ENCODE results near the gene MYMX. TPM values are rescaled to one million over a fixed set of nuclear protein-coding genes. Genes with fewer than 3 reads are reported as not detected.

MYMX gene
- polyA plus RNA-seq, 5 donors, result 0.37 to 1.8 (median 0.70) TPM

GRCh38 chr6:44262467-44263353 lies 46.0 kb downstream of the MYMX start:
- DNase-seq, result no peak

GRCh38 chr6:44263354-44264100 lies 46.8 kb downstream of the MYMX start:
- no peak for DNase-seq

GRCh38 chr6:44264154-44265006 lies 47.7 kb downstream of the MYMX start:
- no peak for DNase-seq

- peak; percentile 92 to 93 for DNase-seq
Measured at GRCh38 chr6:44265007-44265721, 48.4 kb downstream of the MYMX start, which contains the start of gene NFKBIE. Gene NFKBIE (minus strand): TSS chr6:44265551. CDS start chr6:44265346, 205 bp downstream.

- DNase-seq, result no peak
Measured at GRCh38 chr6:44265722-44266233, 49.1 kb downstream of the MYMX start.

- DNase-seq, result no peak
Measured at GRCh38 chr6:44266347-44266746, 49.6 kb downstream of the MYMX start.

- DNase-seq, result no peak
Measured at GRCh38 chr6:44267252-44267651, 50.5 kb downstream of the MYMX start.

Other genes with a start within 250 kb of the MYMX start
- gene MRPL14, start 89.5 kb upstream of the MYMX start, polyA plus RNA-seq (ENCODE audit: insufficient read depth in 1 of 5, insufficient read length in 5 of 5, low replicate concordance in 1 of 5), result 10 to 100 TPM; 28.3 to 43.0 (median 37.2) TPM
- 10 to 100 TPM; 26.0 to 38.2 (median 29.5) TPM for gene TMEM63B, start 89.4 kb upstream of the MYMX start, polyA plus RNA-seq (ENCODE audit: insufficient read depth in 1 of 5, insufficient read length in 5 of 5, low replicate concordance in 1 of 5)
- gene CAPN11, start 58.1 kb upstream of the MYMX start, polyA plus RNA-seq (ENCODE audit: insufficient read depth in 1 of 5, insufficient read length in 5 of 5, low replicate concordance in 1 of 5), result under 1 TPM; 0.06 to 0.26 (median 0.12) TPM
- 10 to 100 TPM; 21.9 to 33.2 (median 26.2) TPM for gene SLC29A1, start 6.7 kb downstream of the MYMX start, polyA plus RNA-seq (ENCODE audit: insufficient read depth in 1 of 5, insufficient read length in 5 of 5, low replicate concordance in 1 of 5)
- gene HSP90AB1, start 30.2 kb downstream of the MYMX start, polyA plus RNA-seq (ENCODE audit: insufficient read depth in 1 of 5, insufficient read length in 5 of 5, low replicate concordance in 1 of 5), result 1,000 to 10,000 TPM; 1,058 to 1,493 (median 1,212) TPM
- 10 to 100 TPM; 38.9 to 49.0 (median 43.2) TPM for gene SLC35B2, start 40.6 kb downstream of the MYMX start, polyA plus RNA-seq (ENCODE audit: insufficient read depth in 1 of 5, insufficient read length in 5 of 5, low replicate concordance in 1 of 5)
- 10 to 100 TPM in 2 of 5 donors, 1 to 10 TPM in 3; 7.2 to 10.1 (median 8.5) TPM for gene NFKBIE, start 48.6 kb downstream of the MYMX start, polyA plus RNA-seq (ENCODE audit: insufficient read depth in 1 of 5, insufficient read length in 5 of 5, low replicate concordance in 1 of 5)
- gene TMEM151B, start 53.5 kb downstream of the MYMX start, polyA plus RNA-seq (ENCODE audit: insufficient read depth in 1 of 5, insufficient read length in 5 of 5, low replicate concordance in 1 of 5), result 1 to 10 TPM in 1 of 5 donors, under 1 TPM in 4; 0.38 to 1.2 (median 0.91) TPM
- gene AARS2, start 96.4 kb downstream of the MYMX start, polyA plus RNA-seq (ENCODE audit: insufficient read depth in 1 of 5, insufficient read length in 5 of 5, low replicate concordance in 1 of 5), result 10 to 100 TPM; 14.2 to 17.4 (median 16.5) TPM
- 1 to 10 TPM in 1 of 5 donors, under 1 TPM in 3, not detected in 1; 0.53 to 1.2 (median 0.75) TPM for gene SPATS1, start 125.7 kb downstream of the MYMX start, polyA plus RNA-seq (ENCODE audit: insufficient read depth in 1 of 5, insufficient read length in 5 of 5, low replicate concordance in 1 of 5)
- 10 to 100 TPM; 27.3 to 40.8 (median 37.5) TPM for gene CDC5L, start 170.8 kb downstream of the MYMX start, polyA plus RNA-seq (ENCODE audit: insufficient read depth in 1 of 5, insufficient read length in 5 of 5, low replicate concordance in 1 of 5)